Activated CD4-positive, CD25-positive, alpha-beta regulatory T cell (primary cell): Measurements from ENCODE around the gene OR5A1.
"Not testable (repeated sequence)": the region's sequence is repeated elsewhere in the genome, so short reads cannot be mapped to it uniquely, and the experiment has no call there.

Experiments
- DNase-seq, 4 experiments: peaks; one replicate each; lab custom pipeline; 2025; lab: John Stamatoyannopoulos, UW

OR5A1 gene

DNA sequence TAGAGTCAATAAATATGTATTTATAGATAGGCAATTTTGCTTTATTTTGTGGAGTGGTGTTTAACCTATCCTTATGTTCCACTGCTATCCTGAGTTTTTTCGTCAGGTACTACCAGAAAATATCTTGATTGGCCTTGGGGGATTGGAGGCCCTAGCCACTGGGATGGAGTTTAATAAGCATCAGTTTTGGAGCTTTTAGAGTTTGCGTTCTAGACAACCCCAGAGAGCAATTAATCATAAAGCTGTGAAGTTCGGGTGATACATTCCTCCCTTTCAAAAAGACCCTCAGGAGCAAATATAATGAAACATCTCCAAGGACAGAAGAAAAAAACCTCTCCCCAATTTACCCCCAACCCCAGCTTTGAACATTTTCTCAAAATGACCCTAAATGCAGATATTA lies at the start of gene OR5A1:
OR5A1 (plus strand) TSS at position 301 of the 400 bp plus-strand sequence. CDS start 6,700 bp downstream, outside the sequence.
- no peak for DNase-seq

DNA sequence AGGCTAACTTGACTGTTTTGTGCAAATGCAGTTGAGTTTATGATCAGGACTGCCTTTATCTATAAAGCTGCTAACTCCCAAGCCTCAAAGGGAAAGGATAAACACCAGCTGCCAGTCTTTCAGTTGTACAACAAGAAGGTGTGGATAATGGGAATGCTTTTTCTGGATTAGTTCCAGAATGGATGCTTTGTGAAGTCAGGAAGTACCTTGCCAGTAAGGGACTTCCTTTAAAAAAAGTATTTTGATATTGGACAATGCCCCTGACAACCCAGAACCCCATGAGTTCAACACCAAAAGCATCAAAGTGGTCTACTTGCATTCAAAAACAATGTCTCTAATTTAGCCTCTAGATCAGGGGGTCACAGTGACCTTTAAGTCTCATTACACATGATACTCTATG lies 42.1 kb upstream of the OR5A1 start:
- DNase-seq: no peak

DNA sequence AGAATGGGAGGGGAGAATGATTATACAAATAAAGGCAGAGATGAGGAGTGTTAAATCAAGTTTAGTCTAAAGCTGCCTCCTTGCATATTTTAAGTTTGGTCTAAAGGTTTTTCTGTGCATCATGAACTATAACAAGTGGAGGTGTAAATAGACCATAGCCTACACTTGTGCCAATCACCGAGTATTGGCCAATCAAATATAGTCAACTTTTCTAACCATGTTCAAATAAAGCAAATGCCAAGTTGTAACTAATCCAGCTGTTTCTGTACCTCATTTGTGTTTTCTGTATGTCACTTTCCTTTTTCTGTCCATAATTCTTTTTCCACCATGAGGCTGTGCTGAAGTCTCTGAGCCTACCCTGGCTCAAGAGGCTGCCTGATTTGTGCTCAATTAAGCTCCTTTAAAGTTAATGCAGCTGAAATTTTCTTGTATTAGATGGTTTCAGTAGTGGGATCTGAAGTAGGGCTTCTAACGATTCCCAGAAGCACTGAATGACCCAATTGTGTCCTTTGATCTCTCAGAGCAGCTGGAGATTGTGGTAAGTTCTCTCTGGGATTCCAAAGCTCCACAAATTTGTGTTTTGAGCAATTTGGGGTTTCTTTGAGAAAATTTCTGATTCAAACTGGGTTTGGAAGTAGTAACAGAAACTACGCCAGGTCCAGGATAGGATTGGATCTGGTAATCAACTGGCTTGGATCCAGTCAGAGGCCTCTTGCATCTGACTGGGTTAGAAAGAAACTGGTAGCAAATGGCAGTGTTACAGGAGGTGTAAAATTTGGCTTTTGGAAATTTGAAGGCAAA lies 35.6 kb upstream of the OR5A1 start:
- DNase-seq: no peak

DNA sequence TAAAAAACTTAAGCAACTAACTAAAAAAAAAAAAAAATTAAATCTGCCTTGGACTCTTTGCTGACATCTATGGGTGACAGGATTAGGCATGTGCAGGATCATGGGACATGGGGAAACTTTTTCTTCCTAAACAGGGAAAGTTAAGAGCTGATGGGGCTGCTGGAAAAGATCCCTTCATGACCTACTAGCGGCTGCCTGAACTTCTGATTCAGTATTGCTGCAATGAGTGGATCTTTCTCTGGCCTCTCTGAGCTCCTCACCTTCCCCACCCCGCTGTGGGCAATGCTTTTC lies 35.1 kb upstream of the OR5A1 start:
- DNase-seq: no peak

DNA sequence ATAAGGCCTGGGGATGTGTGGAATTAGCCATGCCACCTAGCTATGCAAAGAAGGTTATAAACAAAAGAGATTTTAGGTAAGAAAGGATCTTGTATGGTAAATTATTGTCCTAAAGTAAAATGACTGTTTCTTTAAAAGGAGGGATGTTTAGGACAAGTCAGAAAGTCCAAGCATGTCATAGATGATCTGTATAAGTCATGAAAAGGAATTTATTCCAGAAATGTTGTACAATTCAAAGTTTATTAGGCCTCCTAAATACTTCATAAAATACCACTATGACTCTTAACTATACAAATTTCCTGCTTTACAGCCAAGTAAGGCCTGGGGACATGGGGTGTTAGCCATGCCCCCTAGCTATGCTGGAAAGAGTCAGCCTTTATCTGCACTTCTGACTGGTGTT lies 32.7 kb upstream of the OR5A1 start:
- no peak for DNase-seq

DNA sequence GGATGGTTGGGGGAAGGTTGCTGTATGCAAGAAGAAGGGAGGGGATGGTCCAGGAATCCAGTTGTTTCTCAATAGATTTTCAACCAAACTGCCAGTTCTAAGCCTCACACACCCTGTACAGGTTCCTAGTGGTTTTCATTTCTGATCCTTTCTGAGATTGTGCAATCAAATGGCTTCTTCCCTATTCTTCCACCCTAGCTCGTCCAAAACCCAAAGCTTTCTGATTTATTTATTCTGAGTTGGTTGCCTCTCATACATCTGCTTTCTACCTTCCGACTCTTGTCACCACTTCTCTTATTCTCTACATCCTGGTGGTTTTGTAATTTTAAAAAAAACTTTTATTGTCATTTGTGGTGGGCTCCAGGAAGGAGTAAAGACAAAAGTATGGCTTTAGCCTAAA lies 22.6 kb upstream of the OR5A1 start:
- DNase-seq: no peak

DNA sequence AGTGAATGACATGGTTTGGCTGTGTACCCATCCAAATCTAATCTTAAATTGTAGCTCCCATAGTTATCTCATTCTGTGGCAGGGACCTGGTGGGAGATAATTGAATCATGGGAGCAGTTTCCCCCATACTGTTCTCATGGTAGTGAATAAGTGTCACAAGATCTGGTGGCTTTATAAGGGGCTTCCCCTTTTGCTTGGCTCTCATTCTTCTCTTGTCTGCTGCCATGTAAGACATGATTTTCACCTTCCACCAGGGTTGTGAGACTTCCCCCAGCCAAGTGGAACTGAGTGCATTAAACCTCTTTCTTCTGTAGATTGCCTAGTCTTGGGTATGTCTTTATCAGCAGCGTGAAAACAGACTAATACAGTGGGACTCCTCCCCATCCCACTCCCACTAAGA lies 21.2 kb upstream of the OR5A1 start:
- DNase-seq: no peak

DNA sequence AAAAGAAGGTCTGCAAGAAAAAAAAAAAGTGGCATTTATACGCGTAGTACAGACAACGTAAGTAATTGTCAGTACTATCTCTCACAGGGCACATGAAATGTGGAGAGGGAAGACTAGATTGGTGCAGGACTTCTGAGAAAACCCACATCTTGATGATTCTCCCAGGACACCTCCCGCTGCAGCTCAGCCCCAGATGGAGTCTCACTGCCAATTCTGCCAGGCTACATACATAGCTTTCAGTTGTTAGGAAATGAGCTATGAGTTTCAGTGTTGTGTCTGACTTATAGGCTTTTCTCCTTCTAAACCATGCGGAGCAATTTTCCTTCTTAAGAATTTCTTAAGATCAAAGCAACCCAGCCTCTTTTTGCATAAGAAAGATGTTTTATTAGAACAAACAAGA lies 19.7 kb upstream of the OR5A1 start:
- DNase-seq: no peak

DNA sequence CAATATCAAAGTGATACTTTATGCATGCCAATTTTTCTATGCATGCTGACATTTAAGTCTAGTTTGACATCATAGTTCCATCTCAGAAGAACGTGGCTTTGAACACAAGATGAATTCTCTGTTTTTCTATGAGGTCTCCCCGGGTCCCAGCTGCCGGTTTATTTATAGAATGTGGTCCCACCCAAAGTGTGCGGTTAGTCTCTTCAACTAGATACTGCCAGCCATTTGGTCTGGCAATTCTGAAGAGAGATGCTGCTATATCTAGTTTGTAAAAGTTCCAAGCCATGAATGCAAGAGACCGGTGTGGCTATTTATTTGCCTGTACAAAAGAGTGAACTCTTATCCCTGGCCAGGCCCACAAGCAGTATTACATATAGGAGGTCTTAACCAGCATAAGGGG lies 19.2 kb upstream of the OR5A1 start:
- no peak for DNase-seq

DNA sequence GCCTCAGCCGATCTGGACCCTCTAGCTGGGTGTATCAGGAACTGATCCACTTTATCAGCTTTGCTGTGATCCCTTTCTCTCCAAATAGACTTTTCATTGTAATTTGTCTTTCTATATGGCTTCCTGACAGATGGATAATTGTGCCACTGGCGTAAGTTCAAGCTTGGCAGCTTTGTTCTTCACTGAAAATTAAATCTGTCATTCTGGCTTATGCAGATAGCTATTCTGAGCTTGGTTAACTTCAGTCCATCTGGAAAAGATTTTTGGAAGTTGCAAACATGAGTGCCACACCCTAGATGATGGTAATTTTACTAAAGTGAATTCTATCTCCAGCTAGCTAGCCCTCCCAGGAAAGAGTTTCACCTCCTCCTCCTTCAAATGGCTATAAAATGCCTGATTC lies 18.1 kb upstream of the OR5A1 start:
- no peak for DNase-seq

DNA sequence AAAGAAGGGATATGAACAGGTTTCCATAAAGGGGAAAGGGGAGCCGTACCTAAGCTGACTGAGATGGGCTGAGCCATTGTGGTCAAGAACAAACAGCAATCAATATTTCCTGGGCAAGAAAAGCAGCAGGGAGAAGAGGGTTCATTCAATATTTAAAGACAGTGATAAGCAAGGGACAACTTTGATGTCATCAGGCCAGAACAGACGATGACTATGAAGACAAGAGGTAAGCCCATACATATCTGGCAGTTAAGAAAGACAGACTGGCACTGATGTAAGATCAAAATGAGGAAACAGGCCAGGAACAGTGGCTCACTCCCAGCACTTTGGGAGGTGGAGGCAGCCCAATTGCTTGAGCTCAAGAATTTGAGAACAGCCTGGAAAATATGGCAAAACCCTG lies 12.4 kb upstream of the OR5A1 start:
- DNase-seq: no peak

DNA sequence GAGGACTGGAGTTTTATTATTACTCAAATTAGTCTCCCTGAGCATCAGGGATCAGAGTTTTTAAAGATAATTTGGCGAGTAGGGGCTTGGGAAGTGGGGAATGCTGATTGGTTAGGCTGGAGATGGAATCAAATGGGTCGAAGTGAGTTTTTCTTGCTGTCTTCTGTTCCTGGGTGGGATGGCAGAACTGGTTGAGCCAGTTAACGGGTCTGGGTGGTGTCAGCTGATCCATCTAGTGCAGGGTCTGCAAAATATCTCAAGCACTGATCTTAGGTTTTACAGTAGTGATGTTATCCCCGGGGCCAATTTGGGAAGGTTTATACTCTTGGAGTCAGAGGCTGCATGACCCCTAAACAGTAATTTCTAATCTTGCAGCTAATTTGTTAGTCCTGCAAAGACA lies 11.1 kb upstream of the OR5A1 start:
- no peak for DNase-seq

DNA sequence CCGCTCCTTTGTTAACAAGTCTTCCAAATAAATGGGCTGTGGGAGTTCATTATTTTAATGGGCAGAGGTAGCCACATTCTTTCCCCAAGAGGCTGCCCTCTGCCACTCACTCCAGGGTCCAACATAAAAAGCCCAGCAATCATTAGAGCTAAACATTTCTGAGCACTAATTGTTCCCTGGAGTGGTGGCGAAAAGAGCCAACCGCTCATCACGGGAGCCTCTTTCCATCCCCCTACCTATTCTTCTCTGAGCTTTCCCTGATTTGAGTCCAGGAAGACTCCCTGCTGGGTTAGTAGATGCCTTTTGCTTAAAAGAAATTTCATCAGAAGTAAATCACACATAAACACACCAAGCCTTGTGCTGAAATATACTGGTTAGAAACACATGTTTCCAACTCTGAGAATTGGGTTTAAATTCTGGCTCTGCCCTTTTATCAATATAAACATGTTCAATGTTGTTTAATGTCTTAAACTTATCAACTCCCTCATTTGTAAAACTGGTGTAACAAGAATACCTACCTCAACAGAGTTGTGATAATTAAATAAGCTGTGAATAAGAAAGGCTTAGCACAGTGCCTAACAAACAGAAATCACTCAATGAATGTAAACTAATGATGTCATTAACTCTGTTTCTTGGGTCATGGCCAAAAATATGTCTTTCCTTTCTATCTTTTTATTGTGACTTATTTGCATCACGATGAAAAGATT lies 9.8 kb upstream of the OR5A1 start, which contains the start of gene OR5A2:
OR5A2 (minus strand) TSS at position 53 of the 707 bp plus-strand sequence. CDS start 3,460 bp downstream, outside the sequence.
- DNase-seq: no peak

DNA sequence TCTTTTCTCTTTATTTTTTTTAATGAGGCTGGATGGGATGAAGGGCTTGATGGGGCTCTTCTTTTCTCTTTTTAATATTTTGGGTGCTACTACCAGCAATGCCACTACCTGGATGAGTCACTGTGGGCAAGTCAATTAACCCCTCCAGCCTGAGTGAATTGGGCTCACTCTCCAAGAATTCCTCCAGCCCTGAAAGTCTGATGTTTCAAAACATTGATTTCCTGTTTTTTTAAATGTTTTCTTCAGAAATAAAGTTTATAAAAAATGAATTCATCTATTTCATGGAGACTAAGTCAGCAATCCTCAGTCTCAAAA lies 9.2 kb upstream of the OR5A1 start:
- DNase-seq: no peak

DNA sequence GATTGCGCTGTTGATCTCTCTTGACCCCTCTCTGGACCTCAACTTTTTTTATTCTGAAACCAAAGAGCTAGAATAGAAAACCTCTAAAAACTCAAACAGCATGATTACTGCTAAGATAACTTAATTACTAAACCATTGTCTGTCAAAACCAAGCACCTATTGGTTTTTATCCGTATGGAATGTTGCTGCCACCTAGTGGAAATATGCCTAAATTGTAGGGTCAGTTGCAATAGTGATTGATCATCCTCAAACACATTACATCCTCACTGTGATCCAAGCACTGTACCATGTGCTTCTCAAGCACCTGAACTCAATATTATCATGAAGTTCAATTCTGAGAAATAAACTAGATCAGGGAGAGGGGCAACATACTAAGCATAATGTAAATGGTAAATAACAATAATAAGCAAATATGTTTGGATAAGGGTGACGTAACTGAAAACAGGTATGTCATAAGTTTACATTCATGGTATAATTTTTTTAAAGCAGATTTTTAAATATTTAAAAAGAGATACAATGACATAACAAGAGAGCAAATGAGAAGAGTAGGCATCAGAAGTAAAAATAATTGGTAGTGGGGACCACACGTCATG lies 6.2 kb upstream of the OR5A1 start:
- DNase-seq: no peak

DNA sequence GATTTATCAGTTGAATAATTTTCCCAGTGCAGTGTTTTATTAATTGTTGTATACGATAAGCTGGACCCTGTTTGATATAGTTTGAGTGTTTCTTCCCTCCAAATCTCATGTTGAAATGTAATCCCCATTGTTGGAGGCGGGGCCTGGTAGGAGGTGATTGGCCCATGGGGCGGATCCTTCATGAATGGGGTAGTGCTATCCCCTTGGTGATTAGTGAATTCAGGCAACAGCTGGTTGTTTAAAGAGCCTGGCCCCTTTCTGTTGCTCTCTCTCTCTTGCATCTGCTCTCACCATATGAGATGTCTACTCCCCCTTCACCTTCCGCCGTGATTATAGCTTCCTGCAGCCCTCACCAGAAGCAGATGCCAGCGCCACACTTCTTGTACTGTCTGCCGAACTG lies 1.5 kb downstream of the OR5A1 start:
- DNase-seq: no peak

DNA sequence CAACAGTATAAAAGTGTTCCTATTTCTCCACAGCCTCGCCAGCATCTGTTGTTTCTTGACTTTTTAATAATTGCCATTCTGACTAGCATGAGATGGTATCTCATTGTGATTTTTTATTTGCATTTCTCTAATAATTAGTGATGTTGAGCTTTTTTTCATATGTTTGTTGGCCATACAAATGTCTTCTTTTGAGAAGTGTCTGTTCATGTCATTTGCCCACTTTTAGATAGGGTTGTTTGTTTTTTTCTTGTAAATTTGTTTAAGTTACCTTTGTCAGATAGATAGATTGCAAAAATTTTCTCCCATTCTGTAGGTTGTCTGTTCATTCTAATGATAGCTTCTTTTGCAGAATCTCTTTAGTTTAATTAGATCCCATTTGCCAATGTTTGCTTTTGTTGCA lies 9.4 kb downstream of the OR5A1 start:
- not testable (repeated sequence) for DNase-seq

DNA sequence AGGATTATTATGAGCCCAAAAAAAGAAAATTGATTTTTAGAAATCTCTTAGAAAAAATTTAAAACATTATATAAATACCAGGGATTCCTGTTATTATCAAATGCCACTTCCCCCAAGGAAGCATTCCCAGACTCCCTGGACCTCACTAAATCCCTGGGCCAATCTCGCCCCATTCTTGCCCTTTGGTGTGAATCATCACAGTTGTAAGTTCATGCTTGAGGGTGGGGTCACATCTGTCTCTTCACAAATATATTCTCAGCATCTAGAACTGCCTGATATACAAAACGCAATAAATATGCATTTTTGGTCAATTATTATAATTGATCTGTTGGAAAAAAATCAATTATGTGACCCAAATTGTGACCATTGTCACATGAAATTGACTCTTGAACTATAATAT lies 12.2 kb downstream of the OR5A1 start:
- no peak for DNase-seq

DNA sequence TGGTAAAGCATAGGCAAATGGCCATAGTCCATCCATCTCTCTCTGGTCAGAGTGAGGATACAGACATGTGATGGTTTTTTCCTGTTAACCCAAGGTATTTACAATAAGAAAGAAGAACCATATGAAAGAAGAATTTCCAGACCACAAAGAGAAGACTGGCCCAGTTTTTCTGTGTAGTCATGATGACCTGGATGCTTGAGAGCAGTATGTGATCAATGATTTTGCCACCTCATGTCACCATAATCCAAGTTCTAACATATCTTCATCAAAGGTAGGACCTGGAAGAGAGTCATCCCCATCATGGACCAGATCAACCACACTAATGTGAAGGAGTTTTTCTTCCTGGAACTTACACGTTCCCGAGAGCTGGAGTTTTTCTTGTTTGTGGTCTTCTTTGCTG lies 20.4 kb downstream of the OR5A1 start, which contains the start of gene OR4D6:
OR4D6 (plus strand) TSS at position 301 of the 400 bp plus-strand sequence; CDS start at position 301, 0 bp downstream.
- DNase-seq: no peak

DNA sequence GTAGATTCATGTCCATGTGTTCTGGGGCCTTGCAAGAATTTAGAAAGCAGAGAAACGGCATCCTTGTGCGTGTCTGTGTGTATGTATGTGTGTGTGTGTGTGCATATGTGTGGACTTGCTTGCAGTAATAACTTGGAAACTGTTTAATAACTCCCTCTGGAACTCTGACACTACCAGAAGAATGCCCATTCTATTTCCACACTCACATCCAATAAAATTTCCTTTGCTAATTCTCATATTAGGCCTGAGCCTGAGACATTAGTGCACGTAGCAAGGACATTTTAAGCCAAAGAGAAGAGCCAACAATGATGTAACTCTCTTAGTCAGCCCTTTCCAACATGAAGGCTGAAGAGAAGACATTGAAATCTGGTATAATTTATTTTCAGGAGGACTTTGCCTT lies 23.6 kb downstream of the OR5A1 start:
- no peak for DNase-seq

DNA sequence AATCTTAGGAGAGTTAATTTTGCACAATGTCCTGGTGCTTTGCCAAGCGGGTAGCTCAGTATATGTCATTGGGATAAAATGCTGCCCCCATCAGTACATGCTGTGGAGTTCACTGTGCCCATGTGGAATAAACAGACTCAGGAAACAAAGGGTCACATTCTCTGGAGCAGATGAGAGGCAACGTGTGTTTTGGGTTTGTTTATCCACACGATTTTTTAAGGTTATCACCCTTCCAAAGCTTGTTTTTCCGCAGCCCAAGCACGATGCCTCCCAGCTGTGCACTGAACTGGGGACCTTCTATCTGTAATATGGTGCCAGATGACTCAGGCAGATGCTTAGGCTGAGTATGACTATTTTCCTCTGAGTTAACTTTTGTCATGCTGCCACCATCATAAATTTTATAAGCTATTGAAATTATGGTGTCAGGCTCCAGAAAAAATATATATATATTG lies 26.9 kb downstream of the OR5A1 start:
- DNase-seq: no peak

DNA sequence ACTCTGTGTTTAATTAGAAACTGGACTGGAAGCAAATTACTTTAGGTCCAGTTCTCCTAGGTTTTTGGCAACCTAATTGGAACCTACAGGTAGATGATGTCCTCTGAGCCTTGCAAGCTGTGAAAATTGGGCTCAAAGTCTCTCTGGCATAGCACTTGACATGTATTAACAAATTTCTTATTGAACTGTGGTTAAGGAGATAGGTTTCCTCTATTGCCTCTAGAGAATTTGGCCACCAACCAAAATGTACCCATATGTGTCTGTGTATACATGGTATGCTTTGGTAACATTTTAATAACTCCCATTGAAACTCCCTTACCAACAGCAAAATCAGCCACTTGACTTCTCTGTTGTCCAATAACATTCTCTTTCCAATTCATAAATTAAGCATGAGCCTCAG lies 36.7 kb downstream of the OR5A1 start, which contains the start of gene OR4D10:
OR4D10 (plus strand) TSS at position 301 of the 400 bp plus-strand sequence. CDS start 4,115 bp downstream, outside the sequence.
- no peak for DNase-seq

DNA sequence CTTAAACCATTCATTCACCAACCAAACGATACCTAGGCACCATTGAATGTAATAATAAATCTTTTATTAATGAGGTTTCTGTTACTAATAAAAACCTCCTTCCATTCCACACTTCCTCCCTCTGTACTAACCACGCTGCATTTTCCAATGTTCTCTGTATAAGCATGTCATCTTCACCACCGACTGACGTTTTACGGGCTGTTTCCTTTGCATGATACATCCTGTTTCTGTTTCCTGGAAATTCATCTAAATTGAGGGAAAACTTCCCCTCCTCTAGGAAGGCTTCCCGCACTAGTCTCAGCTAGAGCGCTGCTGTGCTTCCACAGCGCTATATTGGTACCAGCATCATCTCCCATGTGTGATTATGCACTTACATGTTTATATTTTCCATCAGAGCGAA lies 38.9 kb downstream of the OR5A1 start:
- no peak for DNase-seq
